Measurements from ENCODE around the gene TREM2.

DNA sequence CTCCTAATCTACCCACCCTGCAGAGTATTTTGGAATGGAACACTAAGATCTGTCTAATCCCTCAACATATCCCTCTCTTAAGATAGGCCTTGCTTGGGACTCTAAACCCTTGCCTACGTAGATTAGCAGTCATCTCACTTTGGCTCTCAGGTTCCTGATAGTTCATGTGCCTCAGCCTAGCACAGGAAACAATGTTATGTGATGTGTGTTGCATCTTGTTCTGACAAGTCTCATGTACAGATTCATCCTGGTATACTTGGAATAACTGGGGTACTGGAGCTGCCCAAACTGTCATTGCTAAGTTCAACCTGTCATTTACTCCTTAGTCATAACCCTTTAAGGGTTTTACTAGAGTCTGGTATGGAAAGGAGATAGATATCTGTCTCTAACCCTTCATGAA lies 42.9 kb downstream of the TREM2 start:
- TF ChIP-seq, protein P1, sequence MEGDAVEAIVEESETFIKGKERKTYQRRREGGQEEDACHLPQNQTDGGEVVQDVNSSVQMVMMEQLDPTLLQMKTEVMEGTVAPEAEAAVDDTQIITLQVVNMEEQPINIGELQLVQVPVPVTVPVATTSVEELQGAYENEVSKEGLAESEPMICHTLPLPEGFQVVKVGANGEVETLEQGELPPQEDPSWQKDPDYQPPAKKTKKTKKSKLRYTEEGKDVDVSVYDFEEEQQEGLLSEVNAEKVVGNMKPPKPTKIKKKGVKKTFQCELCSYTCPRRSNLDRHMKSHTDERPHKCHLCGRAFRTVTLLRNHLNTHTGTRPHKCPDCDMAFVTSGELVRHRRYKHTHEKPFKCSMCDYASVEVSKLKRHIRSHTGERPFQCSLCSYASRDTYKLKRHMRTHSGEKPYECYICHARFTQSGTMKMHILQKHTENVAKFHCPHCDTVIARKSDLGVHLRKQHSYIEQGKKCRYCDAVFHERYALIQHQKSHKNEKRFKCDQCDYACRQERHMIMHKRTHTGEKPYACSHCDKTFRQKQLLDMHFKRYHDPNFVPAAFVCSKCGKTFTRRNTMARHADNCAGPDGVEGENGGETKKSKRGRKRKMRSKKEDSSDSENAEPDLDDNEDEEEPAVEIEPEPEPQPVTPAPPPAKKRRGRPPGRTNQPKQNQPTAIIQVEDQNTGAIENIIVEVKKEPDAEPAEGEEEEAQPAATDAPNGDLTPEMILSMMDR (IDR thresholded peaks at IDR 0.05; ENCODE audit: low read depth, low read length, poor library complexity, severe bottlenecking) = no peak
- TF ChIP-seq EZH2phosphoT487 (IDR thresholded peaks at IDR 0.05; ENCODE audit: borderline replicate concordance, low read length) = no peak
